HG03064 (cell line): ENCODE measurements around the gene RPS18.
"Not testable (repeated sequence)": the region's sequence is repeated elsewhere in the genome, so short reads cannot be mapped to it uniquely, and the experiment has no call there.

Experiments
- ATAC-seq: cut with Tn5 transposase; IDR thresholded peaks from one replicate; pipeline ENCODE4 v1.9.1; 2021; ENCODE audit warnings: low read depth; ENCODE audit not compliant: unreplicated experiment

The RPS18 gene

GRCh38 chr6:33272275-33273128, 627 bp downstream of the RPS18 start:
- no peak for ATAC-seq

GRCh38 chr6:33273129-33273923, 1.5 kb downstream of the RPS18 start:
- ATAC-seq = no peak

GRCh38 chr6:33273924-33274902, 2.3 kb downstream of the RPS18 start:
- ATAC-seq = no peak

- not testable (repeated sequence) for ATAC-seq
Observed at GRCh38 chr6:33275795-33276580, 4.1 kb downstream of the RPS18 start.

GRCh38 chr6:33276581-33276863, 4.6 kb downstream of the RPS18 start:
- no peak for ATAC-seq

- ATAC-seq = peak; percentile 48
Observed at GRCh38 chr6:33276864-33277662, 5.2 kb downstream of the RPS18 start, which contains the start of gene B3GALT4. Gene B3GALT4, plus strand, starts transcription at chr6:33277123. Its CDS starts 297 bp downstream, at chr6:33277420.

- peak; percentile 6 for ATAC-seq
Observed at GRCh38 chr6:33277663-33278391, 6.0 kb downstream of the RPS18 start.

- no peak for ATAC-seq
Observed at GRCh38 chr6:33278392-33278741, 6.5 kb downstream of the RPS18 start.

GRCh38 chr6:33278810-33279209, 6.9 kb downstream of the RPS18 start:
- no peak for ATAC-seq

- no peak for ATAC-seq
Observed at GRCh38 chr6:33279257-33279695, 7.4 kb downstream of the RPS18 start.

GRCh38 chr6:33279971-33280511, 8.2 kb downstream of the RPS18 start:
- no peak for ATAC-seq

- no peak for ATAC-seq
Observed at GRCh38 chr6:33280539-33280938, 8.7 kb downstream of the RPS18 start.

GRCh38 chr6:33285214-33285613, 13.3 kb downstream of the RPS18 start:
- not testable (repeated sequence) for ATAC-seq

GRCh38 chr6:33286946-33287914, 15.4 kb downstream of the RPS18 start:
- no peak for ATAC-seq

GRCh38 chr6:33288141-33288920, 16.5 kb downstream of the RPS18 start:
- ATAC-seq = no peak
